ENCODE measurements around the gene CTSH. TPM values are rescaled to one million over a fixed set of nuclear protein-coding genes. Genes with fewer than 3 reads are reported as not detected.

CTSH gene
- total and polyA plus RNA-seq, 2 of the 13 experiments (the other 11 are each of a cell fraction or from before 2014, with no cell fraction given): 265 to 653 TPM

GRCh38 chr15:78988361-78988911, 43.6 kb upstream of the CTSH start (continued):
- no peak; the same call in 1 of the 2 replicates for TF ChIP-seq SIX1 (CRISPR knock-in tag; IDR thresholded peaks at IDR 0.05; ENCODE audit: borderline replicate concordance)
- peak; percentile 56; the same call in 1 of the 2 replicates for TF ChIP-seq FOXK1 (CRISPR knock-in tag; IDR thresholded peaks at IDR 0.05; ENCODE audit: borderline replicate concordance, low read depth)
- TF ChIP-seq NFIC (IDR thresholded peaks at IDR 0.05; ENCODE audit: low read length): peak; percentile 59; the same call in 1 of the 2 replicates
- peak; percentile 93 for TF ChIP-seq TGIF2 (CRISPR knock-in tag; IDR thresholded peaks at IDR 0.05)
- TF ChIP-seq, protein P1, sequence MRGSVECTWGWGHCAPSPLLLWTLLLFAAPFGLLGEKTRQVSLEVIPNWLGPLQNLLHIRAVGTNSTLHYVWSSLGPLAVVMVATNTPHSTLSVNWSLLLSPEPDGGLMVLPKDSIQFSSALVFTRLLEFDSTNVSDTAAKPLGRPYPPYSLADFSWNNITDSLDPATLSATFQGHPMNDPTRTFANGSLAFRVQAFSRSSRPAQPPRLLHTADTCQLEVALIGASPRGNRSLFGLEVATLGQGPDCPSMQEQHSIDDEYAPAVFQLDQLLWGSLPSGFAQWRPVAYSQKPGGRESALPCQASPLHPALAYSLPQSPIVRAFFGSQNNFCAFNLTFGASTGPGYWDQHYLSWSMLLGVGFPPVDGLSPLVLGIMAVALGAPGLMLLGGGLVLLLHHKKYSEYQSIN (CRISPR knock-in tag; IDR thresholded peaks at IDR 0.05; ENCODE audit: borderline replicate concordance): no peak
- TF ChIP-seq ZNF569 (CRISPR knock-in tag; IDR thresholded peaks at IDR 0.05; ENCODE audit: borderline replicate concordance): no peak
- TF ChIP-seq ZNF550 (CRISPR knock-in tag; IDR thresholded peaks at IDR 0.05; ENCODE audit: borderline replicate concordance): peak; percentile 33; the same call in 1 of the 2 replicates
- TF ChIP-seq DMTF1 (CRISPR knock-in tag; IDR thresholded peaks at IDR 0.05): no peak
- TF ChIP-seq ZC3H4 (CRISPR knock-in tag; IDR thresholded peaks at IDR 0.05; ENCODE audit: borderline replicate concordance): no peak
- no peak for TF ChIP-seq AGO1 (IDR thresholded peaks at IDR 0.05; ENCODE audit: low read depth, low read length, poor library complexity, severe bottlenecking)
- TF ChIP-seq DRAP1 (CRISPR knock-in tag; IDR thresholded peaks at IDR 0.05): peak; percentile 78
- TF ChIP-seq ZHX2 (IDR thresholded peaks at IDR 0.05; ENCODE audit: low read depth): no peak
- TF ChIP-seq ZHX2 (CRISPR knock-in tag; IDR thresholded peaks at IDR 0.05; ENCODE audit: borderline replicate concordance): no peak
- no peak for TF ChIP-seq NCOA1 (CRISPR knock-in tag; IDR thresholded peaks at IDR 0.05)
- TF ChIP-seq ZBTB42 (CRISPR knock-in tag; IDR thresholded peaks at IDR 0.05): no peak
- peak; percentile 47; the same call in 1 of the 2 replicates for TF ChIP-seq TSC22D2 (CRISPR knock-in tag; IDR thresholded peaks at IDR 0.05; ENCODE audit: borderline replicate concordance)
- peak; percentile 63; the same call in 1 of the 2 replicates for TF ChIP-seq ZBTB25 (CRISPR knock-in tag; IDR thresholded peaks at IDR 0.05)
- peak; percentile 56; the same call in 1 of the 2 replicates for TF ChIP-seq ETV5 (CRISPR knock-in tag; IDR thresholded peaks at IDR 0.05; ENCODE audit: borderline replicate concordance)
